Stimulated activated memory B cell treated with anti-CD40 and anti-IgM and Interleukin-4, amounts not matched to agents 10 μg/mL and 1 μg/mL and 100 μg/mL, for 72 hours (primary cell): ENCODE results near the gene ZNF888.
"Not testable (repeated sequence)": the region's sequence is repeated elsewhere in the genome, so short reads cannot be mapped to it uniquely, and the experiment has no call there.

Experiments used
- ATAC-seq: fragments of 150-1000 bp; cut with Tn5 transposase; 2 replicates; pipeline ENCODE4 v1.10.0; 2021
- H3K27ac Mint-ChIP-seq: one replicate; pipeline ENCODE4 v1.8.0; 2022; ENCODE audit warnings: mild to moderate bottlenecking, mixed read lengths
- H3K27me3 Mint-ChIP-seq: one replicate; pipeline ENCODE4 v1.8.0; 2022; ENCODE audit warnings: mixed read lengths
- H3K36me3 Mint-ChIP-seq: one replicate; pipeline ENCODE4 v1.8.0; 2022; ENCODE audit warnings: mixed read lengths
- H3K4me1 Mint-ChIP-seq: one replicate; pipeline ENCODE4 v1.8.0; 2022; ENCODE audit warnings: mixed read lengths
- H3K4me3 Mint-ChIP-seq: one replicate; pipeline ENCODE4 v1.8.0; 2022; ENCODE audit warnings: mild to moderate bottlenecking, moderate library complexity, mixed read lengths
- H3K9me3 Mint-ChIP-seq: one replicate; pipeline ENCODE4 v1.8.0; 2022; ENCODE audit warnings: mixed read lengths

ZNF888 gene

DNA sequence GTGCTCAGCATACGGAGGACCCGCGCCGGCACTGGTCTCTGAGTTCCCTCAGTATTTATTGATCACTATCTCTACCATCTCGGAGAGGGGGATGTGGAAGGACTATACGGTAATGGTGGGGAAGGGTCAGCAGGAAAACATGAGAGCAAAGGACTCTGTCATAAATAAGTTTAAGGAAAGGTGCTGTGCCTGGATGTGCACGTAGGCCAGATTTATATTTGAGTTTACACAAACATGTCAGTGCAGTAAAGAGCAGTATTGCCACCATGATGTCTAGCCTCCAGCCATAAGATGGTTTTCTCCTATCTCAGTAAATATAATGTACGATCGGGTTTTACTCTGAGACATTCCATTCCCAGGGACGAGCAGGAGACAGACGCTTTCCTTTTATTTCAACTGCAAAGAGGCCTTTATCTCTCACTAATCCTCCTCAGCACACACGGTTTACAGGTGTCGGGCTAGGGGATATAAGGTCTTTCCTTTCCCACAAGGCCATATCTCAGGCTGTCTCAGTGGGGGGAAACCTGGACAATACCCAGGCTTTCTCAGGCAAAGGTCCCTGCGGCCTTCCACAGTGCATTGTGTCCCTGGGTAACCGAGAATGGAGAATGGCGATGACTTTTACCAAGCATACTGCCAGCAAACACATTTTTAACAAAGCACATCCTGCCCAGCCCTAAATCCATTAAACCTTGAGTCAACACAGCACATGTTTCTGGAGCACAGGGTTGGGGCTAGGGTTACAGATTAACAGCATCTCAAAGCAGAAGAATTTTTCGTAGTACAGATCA lies 21.7 kb upstream of the ZNF888 start:
- not testable (repeated sequence) for H3K9me3 Mint-ChIP-seq, H3K4me3 Mint-ChIP-seq, H3K36me3 Mint-ChIP-seq, H3K27ac Mint-ChIP-seq, ATAC-seq, H3K27me3 Mint-ChIP-seq
- H3K4me1 Mint-ChIP-seq: peaks cover 14% of the 10 kb centered on the region

DNA sequence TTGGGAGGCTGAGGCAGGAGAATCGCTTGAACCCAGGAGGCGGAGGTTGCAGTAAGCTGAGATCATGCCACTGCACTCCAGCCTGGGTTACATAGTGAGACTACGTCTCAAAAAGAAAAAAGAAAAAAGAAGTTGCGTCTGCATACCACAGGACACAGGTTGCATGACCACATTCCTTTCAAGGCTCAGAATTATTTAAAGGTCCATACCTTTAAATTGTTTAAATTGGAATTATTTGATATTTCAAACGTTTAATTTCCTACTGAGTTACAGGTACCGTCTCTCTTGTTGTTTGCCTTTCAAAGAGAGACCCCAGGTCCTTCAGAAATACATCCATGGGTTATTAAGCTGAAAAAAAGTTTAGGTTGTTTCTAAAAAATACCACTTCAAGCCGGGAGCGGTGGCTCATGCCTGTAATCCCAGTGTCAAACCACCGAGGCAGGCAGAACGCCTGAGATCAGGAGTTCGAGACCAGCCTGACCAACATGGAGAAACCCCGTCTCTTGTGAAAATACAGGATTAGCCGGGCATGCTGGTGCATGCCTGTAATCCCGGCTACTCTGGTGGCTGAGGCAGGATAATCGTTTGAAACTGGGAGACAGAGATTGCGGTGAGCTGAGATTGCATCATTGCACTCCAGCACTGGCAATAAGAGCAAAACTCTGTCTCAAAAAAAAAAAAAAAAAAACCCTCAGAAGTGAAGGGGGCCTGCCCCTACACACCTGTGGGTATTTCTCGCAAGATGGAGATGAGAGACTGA lies 20.8 kb upstream of the ZNF888 start:
- Mint-ChIP-seq H3K27ac (no peak overlapping the region), H3K4me1 (peaks cover 14% of the 10 kb centered on the region), H3K9me3 (no peaks in the 10 kb centered on the region), H3K36me3 (no peaks in the 10 kb centered on the region), H3K4me3 (no peak overlapping the region), H3K27me3 (no peaks in the 10 kb centered on the region)
- ATAC-seq: no peak

DNA sequence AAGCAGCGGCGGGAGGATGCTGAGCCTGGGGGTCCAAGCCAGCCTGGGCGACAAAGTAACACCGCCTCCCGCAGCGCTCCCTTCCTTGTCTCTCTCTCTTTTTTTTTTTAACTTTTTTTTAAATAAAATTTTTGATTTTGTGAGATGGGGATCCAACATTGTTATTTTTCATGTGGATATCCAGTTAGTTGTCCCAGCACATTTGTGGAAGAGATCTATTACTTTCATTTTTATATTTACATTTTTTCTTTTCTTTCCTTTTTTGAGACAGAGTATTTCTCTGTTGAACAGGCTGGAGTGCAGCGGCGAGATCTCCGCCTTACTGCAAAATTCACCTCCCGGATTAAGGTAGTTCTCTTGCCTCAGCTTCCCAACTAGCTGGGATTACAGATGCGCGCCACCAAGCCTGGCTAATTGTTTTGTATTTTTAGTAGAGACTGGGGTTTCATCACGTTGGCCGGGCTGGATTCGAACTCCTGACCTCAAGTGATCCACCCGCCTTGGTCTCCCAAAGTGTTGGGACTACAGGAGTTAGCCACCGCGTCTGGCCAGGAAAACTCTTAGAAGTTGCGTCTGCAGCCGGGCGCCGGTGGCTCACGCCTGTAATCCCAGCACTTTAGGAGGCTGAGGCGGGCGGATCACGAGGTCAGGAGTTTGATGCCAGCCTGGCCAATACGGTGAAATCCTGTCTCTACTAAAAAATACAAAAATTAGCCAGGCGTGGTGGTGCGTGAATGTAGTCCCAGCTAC lies 20.1 kb upstream of the ZNF888 start:
- peaks cover 20% of the 10 kb centered on the region for H3K4me1 Mint-ChIP-seq
- peak overlapping the region; percentile 91 for H3K4me3 Mint-ChIP-seq
- no peaks in the 10 kb centered on the region for H3K9me3 Mint-ChIP-seq
- H3K36me3 Mint-ChIP-seq: peaks cover 6% of the 10 kb centered on the region
- H3K27me3 Mint-ChIP-seq: no peaks in the 10 kb centered on the region
- H3K27ac Mint-ChIP-seq: no peak overlapping the region
- no peak for ATAC-seq

DNA sequence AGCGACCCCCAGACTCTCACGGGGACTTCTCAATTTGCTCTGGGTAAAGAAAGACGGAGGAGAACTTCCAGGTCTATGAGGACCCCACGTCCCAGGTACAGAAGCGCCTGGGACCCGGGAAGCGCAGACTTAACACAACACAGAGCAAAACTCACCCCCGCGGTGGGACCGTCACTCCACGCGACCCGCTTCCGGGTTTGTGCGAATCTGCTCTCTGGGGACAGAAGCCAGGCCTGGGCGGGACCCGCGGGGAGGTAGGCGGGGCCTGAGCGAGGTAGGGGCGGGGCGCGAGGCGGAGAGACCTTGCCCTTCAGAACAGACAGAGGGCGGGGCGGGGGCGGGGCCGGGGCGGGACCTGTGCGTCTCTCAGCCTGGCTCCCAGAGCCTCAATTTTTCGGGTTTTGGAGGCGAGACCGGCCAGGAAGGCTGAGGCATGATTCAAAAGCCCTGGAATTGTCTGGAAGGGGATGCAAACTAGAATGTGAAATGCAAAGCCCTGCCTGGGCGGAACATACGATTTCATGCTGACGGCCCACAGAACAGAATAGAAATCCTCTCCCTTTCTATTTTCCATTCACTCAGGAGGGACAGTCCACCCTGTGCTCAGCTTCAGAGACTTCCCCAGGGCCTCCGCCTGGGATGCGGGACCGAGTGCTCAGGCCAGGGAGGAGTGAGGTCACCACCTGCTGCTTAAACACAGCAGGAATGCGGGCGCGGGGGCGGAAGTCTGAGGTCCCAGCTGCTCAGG lies 19.3 kb upstream of the ZNF888 start:
- H3K27ac Mint-ChIP-seq: peak overlapping the region; percentile 87
- peak; percentile 99 for ATAC-seq
- peaks cover 7% of the 10 kb centered on the region for H3K36me3 Mint-ChIP-seq

DNA sequence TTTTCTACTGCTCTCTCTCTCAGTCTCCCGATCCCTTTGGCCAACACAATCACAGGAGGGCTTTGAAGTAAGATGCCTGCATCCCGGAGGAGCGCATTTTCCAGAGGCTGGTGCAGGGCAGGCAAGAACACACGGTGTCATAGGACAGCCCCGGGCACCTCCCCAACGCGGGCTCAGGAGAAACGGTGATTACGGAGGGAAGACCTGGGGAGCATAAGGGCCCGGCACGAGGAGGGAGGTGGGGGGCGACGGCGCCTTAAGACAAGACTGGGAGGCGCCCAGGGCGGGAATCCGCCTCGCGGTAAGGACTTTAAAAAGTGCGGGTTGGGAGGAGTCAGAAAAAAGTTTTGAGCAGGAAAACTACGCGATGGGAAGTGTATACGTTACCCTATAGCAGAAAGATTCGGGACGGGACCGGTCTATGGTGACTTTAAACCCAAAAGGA lies 18.7 kb upstream of the ZNF888 start:
- peaks cover 26% of the 10 kb centered on the region for H3K4me1 Mint-ChIP-seq
- H3K36me3 Mint-ChIP-seq: peaks cover 11% of the 10 kb centered on the region
- peak; percentile 57 for ATAC-seq
- peak overlapping the region; percentile 87 for H3K27ac Mint-ChIP-seq
- no peaks in the 10 kb centered on the region for H3K9me3 Mint-ChIP-seq
- no peaks in the 10 kb centered on the region for H3K27me3 Mint-ChIP-seq
- peak overlapping the region; percentile 91 for H3K4me3 Mint-ChIP-seq

More for the DNA sequence above, 19.3 kb upstream of the ZNF888 start:
- peak overlapping the region; percentile 91 for H3K4me3 Mint-ChIP-seq
- H3K27me3 Mint-ChIP-seq: no peaks in the 10 kb centered on the region
- H3K4me1 Mint-ChIP-seq: peaks cover 21% of the 10 kb centered on the region
- H3K9me3 Mint-ChIP-seq: no peaks in the 10 kb centered on the region

DNA sequence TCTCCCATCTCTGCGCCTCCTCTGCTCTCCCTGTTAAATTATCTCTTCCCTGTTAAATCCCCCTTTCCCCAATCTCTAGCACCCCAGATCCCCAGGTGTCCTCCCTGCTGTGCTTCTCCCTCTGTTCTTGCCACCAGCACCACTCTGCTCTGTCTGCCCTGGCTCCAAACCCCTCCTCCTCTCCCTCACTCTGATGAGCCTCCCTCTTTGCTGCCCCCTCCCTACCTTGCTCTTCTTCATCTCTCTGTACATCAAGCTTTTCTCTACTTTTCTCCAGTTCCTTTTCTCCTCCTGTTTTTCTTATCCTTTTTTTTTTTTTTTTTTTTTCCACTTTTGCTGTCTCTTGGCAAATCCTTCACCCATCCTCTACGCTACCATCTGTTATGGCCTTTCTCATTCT lies 18.3 kb upstream of the ZNF888 start:
- Mint-ChIP-seq H3K27ac (peak overlapping the region; percentile 87), H3K4me1 (peaks cover 30% of the 10 kb centered on the region), H3K4me3 (peak overlapping the region; percentile 91), H3K36me3 (peaks cover 15% of the 10 kb centered on the region)
- not testable (repeated sequence) for H3K9me3 Mint-ChIP-seq, H3K27me3 Mint-ChIP-seq, ATAC-seq

DNA sequence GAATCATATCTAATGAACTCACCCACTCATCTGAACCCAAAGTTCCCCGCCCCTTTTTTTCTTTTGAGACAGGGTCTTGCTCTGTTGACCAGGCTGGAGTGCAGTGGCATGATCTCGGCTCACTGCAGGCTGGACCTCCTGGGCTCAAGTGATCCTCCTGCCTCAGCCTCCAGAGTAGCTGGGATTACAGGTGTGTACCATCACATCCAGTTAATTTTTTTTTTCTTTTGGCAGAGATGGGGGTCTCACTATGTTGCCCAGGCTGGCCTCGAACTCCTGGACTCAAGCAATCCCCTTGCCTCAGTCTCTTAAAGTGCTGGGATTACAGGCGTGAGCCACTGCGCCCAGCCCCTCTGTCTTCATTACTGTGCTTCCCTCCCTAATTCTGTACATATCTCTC lies 17.7 kb upstream of the ZNF888 start:
- ATAC-seq, H3K9me3 Mint-ChIP-seq, H3K27me3 Mint-ChIP-seq: not testable (repeated sequence)
- H3K27ac Mint-ChIP-seq: peak overlapping the region; percentile 87
- H3K4me1 Mint-ChIP-seq: peaks cover 36% of the 10 kb centered on the region
- peak overlapping the region; percentile 91 for H3K4me3 Mint-ChIP-seq
- peaks cover 16% of the 10 kb centered on the region for H3K36me3 Mint-ChIP-seq

DNA sequence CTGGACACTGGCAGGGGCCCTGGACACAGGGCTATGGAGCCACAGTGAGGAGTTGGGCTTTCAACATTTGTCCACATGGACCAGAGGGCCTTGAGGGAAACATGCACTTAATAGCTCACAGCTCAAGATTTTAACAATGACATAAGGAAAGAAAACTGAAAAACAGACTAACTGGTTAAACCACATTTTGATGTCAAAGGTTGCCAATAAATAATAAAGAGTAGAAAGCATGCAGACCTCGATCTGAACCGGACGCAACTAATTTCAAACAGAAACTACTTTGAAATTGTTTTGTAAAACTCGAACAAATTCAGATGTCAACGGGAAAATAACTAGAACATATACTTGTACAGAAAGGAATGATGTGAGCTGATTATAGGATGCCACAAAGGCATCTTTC lies 15.5 kb upstream of the ZNF888 start:
- no peaks in the 10 kb centered on the region for H3K9me3 Mint-ChIP-seq
- no peak for ATAC-seq
- H3K36me3 Mint-ChIP-seq: peaks cover 16% of the 10 kb centered on the region
- H3K27ac Mint-ChIP-seq: no peak overlapping the region
- H3K4me3 Mint-ChIP-seq: no peak overlapping the region
- peaks cover 36% of the 10 kb centered on the region for H3K4me1 Mint-ChIP-seq
- H3K27me3 Mint-ChIP-seq: no peaks in the 10 kb centered on the region

DNA sequence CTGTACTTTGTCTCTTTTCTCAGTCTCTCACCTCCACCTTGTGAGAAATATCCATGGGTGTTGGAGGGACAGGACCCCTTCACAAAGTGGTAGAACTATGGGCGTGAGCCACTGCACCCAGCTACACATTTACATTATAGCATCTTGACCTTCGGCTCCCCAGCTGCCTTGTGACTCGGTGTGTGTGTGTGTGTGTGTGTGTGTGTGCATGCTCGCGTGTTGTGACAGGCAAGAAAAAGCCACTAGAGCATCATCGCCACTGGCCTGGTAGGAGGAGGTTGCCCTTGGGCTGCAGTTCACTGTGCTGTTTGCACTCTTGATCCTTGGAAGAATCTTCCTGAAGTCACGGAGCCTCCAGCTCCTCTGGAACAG lies 13.7 kb upstream of the ZNF888 start:
- Mint-ChIP-seq H3K27me3 (no peaks in the 10 kb centered on the region), H3K9me3 (no peaks in the 10 kb centered on the region)

DNA sequence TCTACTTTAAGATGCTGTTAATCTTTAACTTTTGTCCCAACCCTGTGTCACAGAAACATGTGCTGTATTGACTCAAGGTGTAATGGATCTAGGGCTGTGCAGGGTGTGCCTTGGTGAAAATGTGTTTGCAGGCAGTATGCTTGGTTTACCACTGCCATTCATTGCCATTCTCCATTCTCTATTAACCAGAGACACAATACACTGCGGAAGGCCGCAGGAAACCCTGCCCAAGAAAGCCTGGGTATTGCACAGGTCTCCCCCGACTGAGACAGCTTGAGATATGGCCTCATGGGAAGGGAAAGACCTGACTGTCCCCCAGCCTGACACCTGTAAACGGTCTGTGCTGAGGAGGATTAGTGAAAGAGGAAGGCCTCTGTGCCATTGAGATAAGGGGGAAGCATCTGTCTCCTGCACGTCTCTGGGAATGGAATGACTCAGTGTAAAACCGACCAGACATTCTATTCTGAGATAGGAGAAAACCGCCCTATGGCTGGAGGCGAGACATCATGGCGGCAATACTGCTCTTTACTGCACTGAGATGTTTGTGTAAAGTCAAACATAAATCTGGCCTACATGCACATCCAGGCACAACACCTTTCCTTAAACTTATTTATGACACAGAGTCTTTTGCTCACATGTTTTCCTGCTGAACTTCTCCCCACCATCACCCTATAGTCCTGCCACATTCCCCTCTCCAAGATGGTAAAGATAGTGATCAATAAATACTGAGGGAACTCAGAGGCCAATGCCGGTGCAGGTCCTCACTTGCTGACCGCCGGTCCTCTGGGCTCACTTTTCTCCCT lies 13.1 kb upstream of the ZNF888 start:
- Mint-ChIP-seq H3K4me3 (no peak overlapping the region), H3K27ac (peak overlapping the region; percentile 65), H3K36me3 (peaks cover 35% of the 10 kb centered on the region), H3K27me3 (no peaks in the 10 kb centered on the region), H3K4me1 (peaks cover 29% of the 10 kb centered on the region), H3K9me3 (no peaks in the 10 kb centered on the region)
- ATAC-seq: peak; percentile 57

More for the DNA sequence above, 13.7 kb upstream of the ZNF888 start:
- no peak for ATAC-seq
- Mint-ChIP-seq H3K4me3 (no peak overlapping the region), H3K4me1 (peaks cover 34% of the 10 kb centered on the region), H3K27ac (peak overlapping the region; percentile 65), H3K36me3 (peaks cover 33% of the 10 kb centered on the region)

DNA sequence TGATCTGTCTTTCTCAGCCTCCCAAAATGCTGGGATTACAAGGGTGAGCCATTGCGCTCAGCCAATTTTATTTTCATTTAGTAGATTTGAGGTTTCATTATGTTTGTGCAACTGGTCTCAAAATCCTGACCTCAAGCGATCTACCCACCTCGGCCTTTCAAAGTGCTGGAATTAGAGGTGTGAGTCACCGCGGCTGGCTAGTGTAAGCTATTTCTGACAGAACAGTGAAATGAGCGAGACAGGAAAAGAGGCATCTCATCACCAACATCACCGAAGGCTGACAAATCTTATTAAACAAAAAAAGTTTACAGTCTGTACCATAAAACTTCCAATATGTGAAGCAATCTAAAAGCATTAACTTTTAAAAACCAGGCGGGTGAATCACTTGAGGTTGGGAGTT lies 12.2 kb upstream of the ZNF888 start:
- no peak overlapping the region for H3K4me3 Mint-ChIP-seq
- no peak for ATAC-seq
- no peaks in the 10 kb centered on the region for H3K9me3 Mint-ChIP-seq
- H3K27me3 Mint-ChIP-seq: no peaks in the 10 kb centered on the region
- H3K27ac Mint-ChIP-seq: no peak overlapping the region
- peaks cover 39% of the 10 kb centered on the region for H3K36me3 Mint-ChIP-seq
- peaks cover 22% of the 10 kb centered on the region for H3K4me1 Mint-ChIP-seq

DNA sequence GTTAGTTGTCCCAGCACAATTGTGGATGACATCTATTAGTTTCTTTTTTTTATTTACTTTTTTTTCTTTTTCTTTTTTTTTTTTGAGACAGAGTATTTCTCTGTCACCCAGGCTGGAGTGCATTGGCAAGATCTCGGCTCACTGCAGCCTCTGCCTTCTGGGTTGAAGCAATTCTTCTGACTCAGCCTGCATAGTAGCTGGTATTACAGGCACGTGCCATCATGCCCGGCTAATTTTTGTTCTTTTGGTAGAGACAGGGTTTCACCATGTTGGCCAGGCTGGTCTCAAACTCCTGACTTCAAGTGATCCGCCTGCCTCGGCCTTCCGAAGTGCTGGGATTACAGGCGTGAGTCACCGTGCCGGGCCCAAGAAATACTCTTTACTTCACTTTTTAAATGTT lies 1.4 kb upstream of the ZNF888 start:
- not testable (repeated sequence) for H3K27ac Mint-ChIP-seq, H3K27me3 Mint-ChIP-seq, ATAC-seq, H3K9me3 Mint-ChIP-seq
- Mint-ChIP-seq H3K4me1 (peaks cover 29% of the 10 kb centered on the region), H3K36me3 (peaks cover 15% of the 10 kb centered on the region), H3K4me3 (peak overlapping the region; percentile 7)

DNA sequence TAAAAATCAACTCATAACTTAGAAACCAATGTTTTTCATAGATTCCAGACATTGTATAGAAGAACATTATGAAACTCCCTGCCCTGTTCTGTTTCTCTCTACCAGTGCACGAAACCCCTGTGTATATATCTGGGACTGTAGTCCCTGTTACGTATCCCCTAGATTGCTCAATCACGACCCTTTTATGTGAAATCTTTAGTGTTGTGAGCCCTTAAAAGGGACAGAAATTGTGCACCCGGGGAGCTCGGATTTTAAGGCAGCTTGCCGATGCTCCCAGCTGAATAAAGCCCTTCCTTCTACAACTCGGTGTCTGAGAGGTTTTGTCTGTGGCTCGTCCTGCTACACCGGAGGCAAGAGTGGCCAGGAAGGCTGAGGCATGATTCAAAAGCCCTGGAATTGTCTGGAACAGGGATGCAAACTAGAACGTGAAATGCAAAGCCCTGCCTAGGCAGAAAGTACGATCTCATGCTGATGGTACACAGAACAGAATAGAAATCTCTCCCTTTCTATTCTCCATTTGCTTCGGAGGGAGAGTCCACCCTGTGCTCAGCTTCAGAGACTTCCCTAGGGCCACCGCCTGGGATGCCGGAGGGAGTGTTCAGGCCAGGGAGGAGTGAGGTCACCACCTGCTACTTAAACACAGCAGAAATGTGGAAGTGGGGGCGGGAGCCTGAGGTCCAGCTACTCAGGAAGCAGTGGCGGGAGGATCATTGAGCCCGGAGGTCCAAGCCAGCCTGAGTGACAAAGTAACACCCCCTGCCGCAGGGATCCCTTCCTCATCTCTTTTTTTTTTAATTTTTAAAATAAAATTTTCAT lies 758 bp upstream of the ZNF888 start:
- Mint-ChIP-seq H3K27ac (peak overlapping the region; percentile 92), H3K27me3 (no peaks in the 10 kb centered on the region), H3K4me1 (peaks cover 29% of the 10 kb centered on the region), H3K4me3 (peak overlapping the region; percentile 92), H3K36me3 (peaks cover 9% of the 10 kb centered on the region), H3K9me3 (no peaks in the 10 kb centered on the region)
- no peak for ATAC-seq
